Measurements from ENCODE around the gene RAX.

DNA sequence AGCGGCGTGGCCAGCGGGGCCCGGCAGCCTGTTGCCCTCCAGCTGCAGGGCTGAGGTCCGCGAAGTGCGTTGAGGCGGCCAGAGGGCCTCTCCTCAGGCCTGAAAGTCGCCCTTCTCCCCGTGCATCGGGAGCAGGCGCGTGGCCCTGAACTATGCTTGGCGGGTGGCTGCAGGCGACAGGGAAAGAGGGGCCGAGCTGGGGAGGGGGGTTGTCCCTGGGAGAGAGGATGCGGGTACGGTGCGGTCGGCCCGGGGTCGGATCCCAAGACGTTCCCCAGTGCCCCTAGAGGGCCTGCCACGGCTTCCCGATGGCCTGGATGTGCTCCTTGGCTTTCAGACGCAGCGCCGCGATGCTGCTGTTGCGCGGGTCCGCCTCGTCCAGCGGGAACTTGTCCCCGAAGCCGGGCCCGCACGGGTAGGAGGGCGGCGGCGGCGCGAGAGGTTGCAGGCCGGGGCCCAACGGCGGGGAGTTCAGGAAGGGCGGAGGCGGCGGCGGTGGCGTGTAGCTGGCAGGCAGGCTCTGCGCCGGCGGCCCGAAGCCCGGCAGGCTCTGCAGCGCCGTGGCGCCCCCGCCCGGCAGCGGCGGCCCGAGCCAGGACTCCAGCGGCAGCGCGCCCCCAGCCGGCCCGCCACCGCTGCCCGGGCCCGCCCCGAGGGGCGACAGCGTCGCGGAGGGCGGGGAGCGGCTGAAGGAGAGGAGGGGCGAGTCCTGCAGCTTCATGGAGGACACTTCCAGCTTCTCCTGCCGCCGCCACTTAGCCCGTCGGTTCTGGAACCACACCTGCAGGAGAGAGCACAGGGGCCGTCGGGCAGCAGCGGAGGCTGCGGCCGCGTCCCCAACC is 4.3 kb downstream of the RAX start:
- TF ChIP-seq, protein P1, sequence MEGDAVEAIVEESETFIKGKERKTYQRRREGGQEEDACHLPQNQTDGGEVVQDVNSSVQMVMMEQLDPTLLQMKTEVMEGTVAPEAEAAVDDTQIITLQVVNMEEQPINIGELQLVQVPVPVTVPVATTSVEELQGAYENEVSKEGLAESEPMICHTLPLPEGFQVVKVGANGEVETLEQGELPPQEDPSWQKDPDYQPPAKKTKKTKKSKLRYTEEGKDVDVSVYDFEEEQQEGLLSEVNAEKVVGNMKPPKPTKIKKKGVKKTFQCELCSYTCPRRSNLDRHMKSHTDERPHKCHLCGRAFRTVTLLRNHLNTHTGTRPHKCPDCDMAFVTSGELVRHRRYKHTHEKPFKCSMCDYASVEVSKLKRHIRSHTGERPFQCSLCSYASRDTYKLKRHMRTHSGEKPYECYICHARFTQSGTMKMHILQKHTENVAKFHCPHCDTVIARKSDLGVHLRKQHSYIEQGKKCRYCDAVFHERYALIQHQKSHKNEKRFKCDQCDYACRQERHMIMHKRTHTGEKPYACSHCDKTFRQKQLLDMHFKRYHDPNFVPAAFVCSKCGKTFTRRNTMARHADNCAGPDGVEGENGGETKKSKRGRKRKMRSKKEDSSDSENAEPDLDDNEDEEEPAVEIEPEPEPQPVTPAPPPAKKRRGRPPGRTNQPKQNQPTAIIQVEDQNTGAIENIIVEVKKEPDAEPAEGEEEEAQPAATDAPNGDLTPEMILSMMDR (IDR thresholded peaks at IDR 0.05 in 2 of 3, conservative IDR thresholded peaks at IDR 0.05 in 1 of 3; ENCODE audit: control insufficient read depth in 2 of 3, extremely low read depth in 1 of 3, insufficient read depth in 1 of 3, low read depth in 3 of 3, low read length in 3 of 3): peak in 1 of 3 experiments; percentile 23; a peak in 2 of 6 replicates
- no peak for TF ChIP-seq RB1 (IDR thresholded peaks at IDR 0.05; ENCODE audit: borderline replicate concordance)
- TF ChIP-seq RBBP5 (conservative IDR thresholded peaks at IDR 0.05): no peak
- no peak for TF ChIP-seq SRF (IDR thresholded peaks at IDR 0.05; ENCODE audit: low read depth in 2 of 2, low read length in 2 of 2)
- no peak for TF ChIP-seq CBFB (IDR thresholded peaks at IDR 0.05; ENCODE audit: low read depth)
- TF ChIP-seq, protein P2, sequence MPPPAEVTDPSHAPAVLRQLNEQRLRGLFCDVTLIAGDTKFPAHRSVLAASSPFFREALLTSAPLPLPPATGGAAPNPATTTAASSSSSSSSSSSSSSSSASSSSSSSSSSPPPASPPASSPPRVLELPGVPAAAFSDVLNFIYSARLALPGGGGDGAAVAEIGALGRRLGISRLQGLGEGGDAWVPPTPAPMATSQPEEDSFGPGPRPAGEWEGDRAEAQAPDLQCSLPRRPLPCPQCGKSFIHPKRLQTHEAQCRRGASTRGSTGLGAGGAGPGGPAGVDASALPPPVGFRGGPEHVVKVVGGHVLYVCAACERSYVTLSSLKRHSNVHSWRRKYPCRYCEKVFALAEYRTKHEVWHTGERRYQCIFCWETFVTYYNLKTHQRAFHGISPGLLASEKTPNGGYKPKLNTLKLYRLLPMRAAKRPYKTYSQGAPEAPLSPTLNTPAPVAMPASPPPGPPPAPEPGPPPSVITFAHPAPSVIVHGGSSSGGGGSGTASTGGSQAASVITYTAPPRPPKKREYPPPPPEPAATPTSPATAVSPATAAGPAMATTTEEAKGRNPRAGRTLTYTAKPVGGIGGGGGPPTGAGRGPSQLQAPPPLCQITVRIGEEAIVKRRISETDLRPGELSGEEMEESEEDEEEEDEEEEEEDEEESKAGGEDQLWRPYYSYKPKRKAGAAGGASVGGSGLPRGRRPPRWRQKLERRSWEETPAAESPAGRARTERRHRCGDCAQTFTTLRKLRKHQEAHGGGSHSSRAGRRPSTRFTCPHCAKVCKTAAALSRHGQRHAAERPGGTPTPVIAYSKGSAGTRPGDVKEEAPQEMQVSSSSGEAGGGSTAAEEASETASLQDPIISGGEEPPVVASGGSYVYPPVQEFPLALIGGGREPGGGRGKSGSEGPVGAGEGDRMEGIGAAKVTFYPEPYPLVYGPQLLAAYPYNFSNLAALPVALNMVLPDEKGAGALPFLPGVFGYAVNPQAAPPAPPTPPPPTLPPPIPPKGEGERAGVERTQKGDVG (CRISPR knock-in tag; IDR thresholded peaks at IDR 0.05): no peak
- TF ChIP-seq EP300 (IDR thresholded peaks at IDR 0.05; ENCODE audit: borderline replicate concordance in 1 of 2, control insufficient read depth in 1 of 2, low read depth in 2 of 2, low read length in 2 of 2): no peak
- TF ChIP-seq NBN (IDR thresholded peaks at IDR 0.05): no peak
- no peak for TF ChIP-seq SREBF2 (IDR thresholded peaks at IDR 0.05; ENCODE audit: low read length)
- TF ChIP-seq EZH2 (IDR thresholded peaks at IDR 0.05; ENCODE audit: borderline replicate concordance, control insufficient read depth, low read depth, low read length): no peak
- TF ChIP-seq RELA (IDR thresholded peaks at IDR 0.05; ENCODE audit: borderline replicate concordance, partially characterized antibody): no peak
- TF ChIP-seq NFYB (IDR thresholded peaks at IDR 0.05; ENCODE audit: insufficient read depth, low read depth, low read length): no peak
- TF ChIP-seq KDM1A (IDR thresholded peaks at IDR 0.05; ENCODE audit: borderline replicate concordance): no peak
- TF ChIP-seq CREM (IDR thresholded peaks at IDR 0.05; ENCODE audit: low read depth): no peak
